WI38 (cell line): ENCODE data around the gene ADAM22.

ENCODE experiments used
- H3K4me3 ChIP-seq: 2 replicates; pipeline ENCODE4 v1.5.1; 2011; ENCODE audit warnings: low read depth, mild to moderate bottlenecking, control low read depth, low read length
- TF ChIP-seq, protein P1 (sequence below): IDR thresholded peaks from 2 replicates; pipeline ENCODE4 v1.5.1; 2012; ENCODE audit warnings: low read depth, mild to moderate bottlenecking, control low read depth, low read length

ADAM22 gene

DNA sequence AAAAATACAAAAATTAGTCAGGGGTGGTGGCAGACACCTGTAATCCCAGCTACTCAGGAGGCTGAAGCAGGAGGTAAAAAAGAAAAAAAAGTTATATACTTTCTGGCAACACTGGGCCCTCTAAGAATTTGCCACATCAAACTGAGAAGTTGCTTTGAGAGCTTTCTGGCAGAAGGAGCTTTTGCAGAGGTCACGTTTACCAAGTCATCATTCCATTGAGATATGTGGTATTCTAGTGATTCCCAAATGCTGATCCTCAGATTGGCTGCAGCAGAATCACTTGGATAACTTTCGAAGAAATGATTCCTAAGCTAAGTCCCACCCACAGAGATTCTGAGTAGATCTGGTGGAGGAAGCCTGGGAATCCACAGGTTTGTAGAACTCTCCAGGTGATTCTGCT lies 80.5 kb downstream of the ADAM22 start:
- no peak overlapping the region for H3K4me3 ChIP-seq
- TF ChIP-seq, protein P1, sequence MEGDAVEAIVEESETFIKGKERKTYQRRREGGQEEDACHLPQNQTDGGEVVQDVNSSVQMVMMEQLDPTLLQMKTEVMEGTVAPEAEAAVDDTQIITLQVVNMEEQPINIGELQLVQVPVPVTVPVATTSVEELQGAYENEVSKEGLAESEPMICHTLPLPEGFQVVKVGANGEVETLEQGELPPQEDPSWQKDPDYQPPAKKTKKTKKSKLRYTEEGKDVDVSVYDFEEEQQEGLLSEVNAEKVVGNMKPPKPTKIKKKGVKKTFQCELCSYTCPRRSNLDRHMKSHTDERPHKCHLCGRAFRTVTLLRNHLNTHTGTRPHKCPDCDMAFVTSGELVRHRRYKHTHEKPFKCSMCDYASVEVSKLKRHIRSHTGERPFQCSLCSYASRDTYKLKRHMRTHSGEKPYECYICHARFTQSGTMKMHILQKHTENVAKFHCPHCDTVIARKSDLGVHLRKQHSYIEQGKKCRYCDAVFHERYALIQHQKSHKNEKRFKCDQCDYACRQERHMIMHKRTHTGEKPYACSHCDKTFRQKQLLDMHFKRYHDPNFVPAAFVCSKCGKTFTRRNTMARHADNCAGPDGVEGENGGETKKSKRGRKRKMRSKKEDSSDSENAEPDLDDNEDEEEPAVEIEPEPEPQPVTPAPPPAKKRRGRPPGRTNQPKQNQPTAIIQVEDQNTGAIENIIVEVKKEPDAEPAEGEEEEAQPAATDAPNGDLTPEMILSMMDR = no peak

DNA sequence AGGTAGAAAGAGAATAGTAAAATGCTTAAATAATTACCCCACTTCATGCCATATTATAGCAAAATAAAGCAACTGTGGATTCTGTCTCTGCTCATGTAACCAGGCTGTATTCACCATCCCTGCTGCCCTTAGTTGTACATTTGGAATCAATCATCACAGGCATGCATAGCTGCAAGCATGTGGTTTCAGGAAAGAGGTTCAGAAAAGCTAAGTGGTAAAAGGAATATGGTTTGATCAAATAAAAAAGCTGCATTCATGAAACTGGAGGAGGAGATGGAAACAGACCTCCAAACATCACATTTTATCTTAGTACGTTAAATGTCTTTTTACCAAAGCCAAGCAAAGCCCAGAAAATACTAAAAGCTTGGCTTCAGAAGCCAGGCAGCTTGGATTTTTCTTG lies 81.3 kb downstream of the ADAM22 start:
- no peak overlapping the region for H3K4me3 ChIP-seq
- TF ChIP-seq, protein P1 = no peak

DNA sequence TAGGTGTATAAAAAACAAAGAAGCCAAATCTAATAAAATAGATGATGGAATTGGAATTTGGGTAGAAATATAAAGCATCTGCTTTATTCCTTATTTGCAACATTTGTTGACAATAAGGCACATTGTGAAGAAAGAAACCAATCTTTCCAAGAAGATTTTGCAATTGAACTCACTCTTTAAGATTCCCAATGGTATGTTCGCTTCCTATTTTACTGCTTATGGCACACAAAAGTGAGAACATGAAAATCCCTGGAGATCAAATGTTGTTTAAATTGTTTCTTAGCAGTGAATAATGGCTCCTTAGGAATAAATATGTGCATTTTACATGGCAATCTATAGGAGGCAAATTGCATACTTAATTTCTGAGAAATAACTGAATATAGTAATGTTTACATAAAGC lies 84.5 kb downstream of the ADAM22 start:
- TF ChIP-seq, protein P1 = no peak
- no peak overlapping the region for H3K4me3 ChIP-seq

DNA sequence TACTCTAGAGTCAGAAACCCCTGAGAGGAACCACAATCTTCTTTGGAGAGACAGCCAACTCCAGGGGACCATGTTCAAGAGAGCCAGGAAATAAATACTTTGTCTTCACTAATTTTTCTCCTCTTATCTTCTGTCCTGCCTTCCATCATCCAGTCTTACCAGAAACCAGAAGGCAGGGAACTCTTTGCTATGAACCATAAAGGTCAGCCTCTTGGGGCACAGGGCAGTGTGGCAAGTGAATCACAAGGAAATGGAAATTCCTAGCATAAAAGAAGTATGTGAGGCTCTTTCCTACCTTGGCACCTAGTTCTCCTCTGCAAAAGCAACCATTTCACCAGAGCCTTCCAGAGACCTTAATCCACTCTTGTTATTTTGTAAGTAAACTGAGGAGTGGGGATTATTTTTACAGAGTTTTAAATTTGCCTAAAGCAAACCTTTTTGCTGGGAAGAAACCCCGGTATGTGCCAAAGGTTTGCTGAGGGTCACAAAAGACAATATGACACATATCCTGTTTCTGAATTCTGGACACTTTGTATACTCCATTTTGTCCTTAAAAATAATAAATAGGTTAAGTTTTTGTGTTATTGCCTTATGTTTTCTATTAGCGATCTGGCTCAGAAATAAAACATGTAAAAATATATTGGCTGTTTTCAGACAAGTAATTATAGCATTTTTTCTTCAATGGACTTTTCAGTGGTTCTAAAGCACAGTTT lies 87.1 kb downstream of the ADAM22 start:
- TF ChIP-seq, protein P1 = no peak
- H3K4me3 ChIP-seq = no peak overlapping the region

DNA sequence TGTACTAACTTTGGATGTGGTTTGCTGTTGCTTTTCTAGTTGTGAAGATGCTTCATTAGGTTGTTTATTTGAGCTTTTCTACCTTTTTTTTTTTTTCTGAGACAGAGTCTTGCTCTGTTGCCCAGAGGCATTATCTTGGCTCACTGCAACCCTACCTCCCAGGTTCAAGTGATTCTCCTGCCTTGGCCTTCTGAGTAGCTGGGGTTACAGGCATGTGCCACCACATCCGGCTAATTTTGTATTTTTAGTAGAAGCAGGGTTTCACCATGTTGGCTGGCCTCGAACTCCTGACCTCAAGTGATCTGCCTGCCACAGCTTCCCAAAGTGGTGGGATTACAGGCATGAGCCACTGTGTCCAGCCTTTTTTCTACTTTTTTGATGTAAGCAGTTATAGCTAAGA lies 93.7 kb downstream of the ADAM22 start:
- no peak overlapping the region for H3K4me3 ChIP-seq
- TF ChIP-seq, protein P1 = no peak

DNA sequence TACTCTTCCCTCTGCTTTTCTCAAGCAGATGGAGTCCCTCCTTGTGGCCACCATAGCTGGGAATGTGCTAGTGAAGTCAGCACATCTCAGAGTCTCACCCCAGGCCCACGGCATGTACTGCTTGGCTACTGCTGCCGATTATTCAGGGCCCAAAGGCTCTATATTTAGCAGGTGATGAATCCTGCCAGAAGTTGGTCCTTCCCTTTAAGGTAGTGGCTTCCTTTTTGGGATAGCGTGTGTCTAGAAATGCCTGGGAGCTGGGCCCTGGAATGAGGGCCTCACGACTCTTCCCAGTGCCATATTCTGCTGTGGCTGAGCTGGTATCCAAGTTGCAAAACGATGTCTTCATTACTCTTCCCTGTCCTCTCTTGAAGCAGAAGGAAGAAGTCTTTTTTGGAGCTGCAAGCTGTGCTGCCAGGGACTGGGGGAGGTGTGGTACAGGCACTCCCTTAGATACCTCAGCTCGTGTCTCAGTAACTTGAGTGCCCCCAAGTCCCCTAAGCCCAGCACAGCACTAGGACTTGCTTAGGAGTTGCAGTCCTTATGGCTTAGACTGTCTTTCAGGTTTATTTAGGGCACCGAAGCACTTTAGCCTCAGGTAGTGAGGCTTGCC lies 100.1 kb downstream of the ADAM22 start:
- no peak overlapping the region for H3K4me3 ChIP-seq
- TF ChIP-seq, protein P1 = no peak

DNA sequence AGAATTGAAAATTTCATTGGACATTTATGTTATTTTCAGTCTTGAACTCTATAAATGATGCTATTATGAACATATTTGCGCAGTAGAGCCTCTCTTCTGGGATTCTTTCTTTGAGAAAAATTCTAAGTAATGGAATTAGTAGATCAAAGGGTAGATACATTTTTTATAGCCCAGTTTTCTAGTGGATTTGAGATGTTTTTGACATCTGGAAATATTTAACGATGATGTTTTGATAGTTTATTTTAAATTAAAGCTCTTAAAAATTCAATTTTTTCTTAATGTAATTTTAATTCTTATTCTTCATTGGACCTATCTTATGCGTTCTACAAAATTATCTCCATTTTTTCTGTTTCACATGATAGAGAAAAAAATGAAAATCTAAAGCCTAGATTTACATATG lies 103.0 kb downstream of the ADAM22 start:
- TF ChIP-seq, protein P1 = no peak
- H3K4me3 ChIP-seq = no peak overlapping the region
